GF-D8 (cell line): ENCODE measurements around the gene TM4SF5.
"Not testable (repeated sequence)": the region's sequence is repeated elsewhere in the genome, so short reads cannot be mapped to it uniquely, and the experiment has no call there.

Source experiments
- DNase-seq: peaks from one replicate; lab custom pipeline; 2025; lab: John Stamatoyannopoulos, UW

TM4SF5 gene

GRCh38 chr17:4789951-4790704, 18.4 kb downstream of the TM4SF5 start:
- DNase-seq, result peak; percentile 3

GRCh38 chr17:4790705-4791088, 19.0 kb downstream of the TM4SF5 start:
- no peak for DNase-seq

- DNase-seq, result no peak
Measured at GRCh38 chr17:4795168-4795567, 23.5 kb downstream of the TM4SF5 start.

- DNase-seq, result no peak
Measured at GRCh38 chr17:4796552-4796920, 24.9 kb downstream of the TM4SF5 start.

- no peak for DNase-seq
Measured at GRCh38 chr17:4800462-4801196, 28.9 kb downstream of the TM4SF5 start.

GRCh38 chr17:4802228-4802627, 30.5 kb downstream of the TM4SF5 start, which contains the start of gene C17orf114:
Gene C17orf114, minus strand, starts transcription at chr17:4802328.
- DNase-seq, result no peak

GRCh38 chr17:4806456-4806776, 34.7 kb downstream of the TM4SF5 start:
- DNase-seq, result no peak

GRCh38 chr17:4806777-4807604, 35.3 kb downstream of the TM4SF5 start, which contains the start of gene PLD2:
Gene PLD2, plus strand, starts transcription at chr17:4807152. Its CDS starts 621 bp downstream, at chr17:4807773.
- DNase-seq, result no peak

GRCh38 chr17:4807605-4808377, 36.1 kb downstream of the TM4SF5 start:
- no peak for DNase-seq

GRCh38 chr17:4808378-4808767, 36.7 kb downstream of the TM4SF5 start:
- no peak for DNase-seq

- no peak for DNase-seq
Measured at GRCh38 chr17:4810696-4811290, 39.1 kb downstream of the TM4SF5 start.

- no peak for DNase-seq
Measured at GRCh38 chr17:4811471-4811870, 39.8 kb downstream of the TM4SF5 start.

GRCh38 chr17:4812690-4813089, 41.0 kb downstream of the TM4SF5 start:
- no peak for DNase-seq

- no peak for DNase-seq
Measured at GRCh38 chr17:4815043-4815675, 43.5 kb downstream of the TM4SF5 start.

- DNase-seq, result no peak
Measured at GRCh38 chr17:4816826-4817225, 45.1 kb downstream of the TM4SF5 start.

GRCh38 chr17:4818276-4818675, 46.6 kb downstream of the TM4SF5 start:
- no peak for DNase-seq

GRCh38 chr17:4822835-4823234, 51.1 kb downstream of the TM4SF5 start:
- DNase-seq, result no peak

- DNase-seq, result no peak
Measured at GRCh38 chr17:4823373-4824089, 51.8 kb downstream of the TM4SF5 start.

GRCh38 chr17:4827399-4827798, 55.7 kb downstream of the TM4SF5 start:
- DNase-seq, result no peak

GRCh38 chr17:4832829-4833177, 61.1 kb downstream of the TM4SF5 start:
- not testable (repeated sequence) for DNase-seq
